Islet precursor cell (in vitro differentiated cells): ENCODE measurements around the gene IBA57.

Experiments
- DNase-seq: peaks from one replicate; pipeline ENCODE4 v3.0.0-alpha.2; 2018

IBA57 gene

DNA sequence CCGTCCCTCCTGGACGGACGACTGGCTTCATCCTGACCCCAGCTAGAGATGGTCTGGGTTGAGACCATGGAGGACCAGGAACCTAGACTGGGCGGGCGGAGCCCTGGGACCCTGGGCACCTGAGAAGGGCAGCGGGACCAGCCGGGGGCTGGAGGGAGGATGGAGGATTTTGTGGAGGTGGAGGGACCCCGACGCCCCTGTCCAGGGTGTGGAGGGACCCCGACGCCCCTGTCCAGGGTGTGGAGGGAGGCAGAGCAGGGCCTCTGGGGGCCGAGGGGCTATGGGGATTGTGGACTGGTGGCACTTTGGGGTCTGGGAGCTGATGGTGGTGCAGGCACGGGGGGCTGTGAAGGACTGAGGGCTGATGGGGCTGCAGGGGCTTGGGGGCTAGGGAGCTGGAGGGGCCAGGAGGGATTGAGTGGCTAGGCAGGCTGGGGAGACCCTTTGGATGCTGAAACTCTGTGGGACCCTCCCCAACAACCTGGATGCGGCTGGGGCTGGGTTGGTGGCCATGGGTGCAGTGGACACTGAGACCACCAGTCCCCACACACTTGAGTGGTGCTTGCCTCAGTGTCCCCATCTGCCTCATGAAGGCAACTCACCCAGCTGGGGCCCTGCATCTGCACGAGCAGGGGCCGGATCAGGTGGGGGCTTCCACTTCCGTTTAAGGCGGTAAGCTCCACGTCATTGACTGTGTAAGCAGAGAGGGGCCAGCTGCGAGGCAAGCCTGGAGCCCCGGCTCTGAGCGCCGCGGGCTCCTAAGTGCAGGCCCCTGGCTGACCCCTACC is 8.5 kb upstream of the IBA57 start:
- DNase-seq: no peak

DNA sequence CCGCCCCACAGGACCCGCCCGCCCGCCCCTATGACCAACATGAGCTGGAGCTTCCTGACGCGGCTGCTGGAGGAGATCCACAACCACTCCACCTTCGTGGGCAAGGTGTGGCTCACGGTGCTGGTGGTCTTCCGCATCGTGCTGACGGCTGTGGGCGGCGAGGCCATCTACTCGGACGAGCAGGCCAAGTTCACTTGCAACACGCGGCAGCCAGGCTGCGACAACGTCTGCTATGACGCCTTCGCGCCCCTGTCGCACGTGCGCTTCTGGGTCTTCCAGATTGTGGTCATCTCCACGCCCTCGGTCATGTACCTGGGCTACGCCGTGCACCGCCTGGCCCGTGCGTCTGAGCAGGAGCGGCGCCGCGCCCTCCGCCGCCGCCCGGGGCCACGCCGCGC is 7.9 kb upstream of the IBA57 start:
- DNase-seq: no peak

DNA sequence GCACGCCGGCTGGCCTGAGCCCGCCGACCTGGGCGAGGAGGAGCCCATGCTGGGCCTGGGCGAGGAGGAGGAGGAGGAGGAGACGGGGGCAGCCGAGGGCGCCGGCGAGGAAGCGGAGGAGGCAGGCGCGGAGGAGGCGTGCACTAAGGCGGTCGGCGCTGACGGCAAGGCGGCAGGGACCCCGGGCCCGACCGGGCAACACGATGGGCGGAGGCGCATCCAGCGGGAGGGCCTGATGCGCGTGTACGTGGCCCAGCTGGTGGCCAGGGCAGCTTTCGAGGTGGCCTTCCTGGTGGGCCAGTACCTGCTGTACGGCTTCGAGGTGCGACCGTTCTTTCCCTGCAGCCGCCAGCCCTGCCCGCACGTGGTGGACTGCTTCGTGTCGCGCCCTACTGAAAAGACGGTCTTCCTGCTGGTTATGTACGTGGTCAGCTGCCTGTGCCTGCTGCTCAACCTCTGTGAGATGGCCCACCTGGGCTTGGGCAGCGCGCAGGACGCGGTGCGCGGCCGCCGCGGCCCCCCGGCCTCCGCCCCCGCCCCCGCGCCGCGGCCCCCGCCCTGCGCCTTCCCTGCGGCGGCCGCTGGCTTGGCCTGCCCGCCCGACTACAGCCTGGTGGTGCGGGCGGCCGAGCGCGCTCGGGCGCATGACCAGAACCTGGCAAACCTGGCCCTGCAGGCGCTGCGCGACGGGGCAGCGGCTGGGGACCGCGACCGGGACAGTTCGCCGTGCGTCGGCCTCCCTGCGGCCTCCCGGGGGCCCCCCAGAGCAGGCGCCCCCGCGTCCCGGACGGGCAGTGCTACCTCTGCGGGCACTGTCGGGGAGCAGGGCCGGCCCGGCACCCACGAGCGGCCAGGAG is 7.2 kb upstream of the IBA57 start:
- DNase-seq: no peak

DNA sequence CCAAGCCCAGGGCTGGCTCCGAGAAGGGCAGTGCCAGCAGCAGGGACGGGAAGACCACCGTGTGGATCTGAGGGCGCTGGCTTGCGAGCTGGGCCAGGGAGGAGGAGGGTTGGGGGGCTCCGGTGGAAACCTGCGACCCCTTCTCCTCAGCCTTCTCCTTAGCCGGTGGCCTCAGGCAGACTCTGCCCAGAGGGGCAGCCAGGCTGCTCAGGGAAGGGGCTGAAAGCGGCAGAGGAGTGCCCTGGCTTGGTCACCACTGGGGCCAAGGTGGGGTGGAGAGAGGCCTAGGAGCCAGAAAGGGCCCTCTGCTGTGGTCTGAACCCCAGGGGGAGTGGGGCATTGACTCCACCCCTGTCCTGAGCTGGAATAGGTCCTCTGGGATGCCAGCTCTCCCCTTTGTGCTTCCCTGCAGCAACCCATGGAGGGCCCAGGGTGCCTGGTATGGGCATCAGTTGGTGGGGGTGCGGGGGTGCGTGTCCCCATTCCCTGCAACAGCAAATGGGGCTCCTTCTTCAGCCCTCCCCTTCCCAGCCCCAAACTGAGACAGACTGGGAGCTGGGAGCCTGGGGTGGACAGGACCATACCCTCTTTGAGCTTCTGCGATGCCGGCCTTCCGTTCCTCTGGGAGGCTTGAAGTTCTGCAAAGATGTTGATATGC is 6.5 kb upstream of the IBA57 start:
- DNase-seq: no peak

DNA sequence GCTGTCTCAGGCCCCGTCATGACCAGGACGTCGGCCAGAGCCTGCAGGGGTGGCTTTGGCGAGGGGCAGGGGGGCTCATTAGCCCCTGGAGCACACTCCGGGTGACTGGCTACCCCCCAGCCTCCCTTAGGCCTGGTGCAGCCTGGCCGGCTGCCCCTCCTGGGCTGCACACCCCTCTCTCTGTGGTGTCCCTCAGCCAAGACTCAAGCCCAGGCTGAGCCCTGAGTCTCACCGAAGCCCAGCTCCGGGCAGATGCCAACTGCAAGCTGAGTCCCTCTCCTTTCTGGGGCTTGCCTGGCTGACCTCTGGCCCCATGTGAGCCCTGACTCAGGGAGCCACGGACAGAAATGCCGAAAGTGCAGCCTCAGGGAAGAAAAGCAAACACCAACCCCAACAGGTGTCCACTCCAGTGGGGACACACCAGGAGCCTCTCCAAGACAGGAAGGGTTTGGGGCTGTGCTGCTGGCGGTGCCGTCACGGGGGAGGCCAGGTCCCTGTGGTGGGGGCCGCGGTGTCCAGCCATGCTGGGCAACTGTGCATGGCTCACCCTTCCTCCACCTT is 5.3 kb upstream of the IBA57 start:
- DNase-seq: no peak

DNA sequence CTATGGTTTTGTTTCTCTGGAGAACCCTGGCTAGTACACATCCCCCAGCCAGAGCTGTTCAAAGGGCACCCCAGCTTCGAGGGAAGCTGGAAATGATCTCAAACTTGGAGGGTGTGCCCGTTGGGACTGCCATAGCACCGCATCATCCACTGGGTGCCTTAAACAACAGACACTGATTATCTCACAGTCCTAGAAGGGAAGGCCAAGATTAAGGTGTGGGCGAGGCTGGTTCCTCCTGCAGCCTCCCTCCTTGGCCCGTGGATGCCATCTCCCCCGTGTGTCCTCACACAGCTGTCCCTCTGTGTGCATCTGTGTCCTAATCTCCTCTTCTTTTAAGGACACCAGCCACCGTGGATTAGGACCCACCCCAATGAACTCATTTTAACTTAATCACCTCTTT is 4.2 kb upstream of the IBA57 start:
- DNase-seq: no peak

DNA sequence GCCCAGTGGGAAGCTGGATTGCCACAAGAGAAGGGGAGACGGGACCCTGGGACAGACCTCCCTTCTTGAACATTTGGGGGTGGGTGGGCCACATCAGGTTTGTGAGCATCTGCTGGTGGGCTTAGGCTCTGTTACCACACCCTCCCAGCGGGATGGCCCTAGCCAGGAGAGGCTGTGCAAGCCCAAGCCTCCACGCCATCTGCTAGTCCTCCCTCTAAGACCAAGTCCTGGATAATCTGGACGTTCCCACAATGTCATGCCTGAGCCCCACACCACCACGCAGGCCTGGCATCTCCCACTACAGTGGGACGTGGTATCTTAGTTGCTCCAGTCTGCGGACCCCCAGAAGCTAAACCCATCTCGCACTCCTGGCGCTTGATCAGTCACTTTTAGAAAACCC is 3.7 kb upstream of the IBA57 start:
- DNase-seq: no peak

DNA sequence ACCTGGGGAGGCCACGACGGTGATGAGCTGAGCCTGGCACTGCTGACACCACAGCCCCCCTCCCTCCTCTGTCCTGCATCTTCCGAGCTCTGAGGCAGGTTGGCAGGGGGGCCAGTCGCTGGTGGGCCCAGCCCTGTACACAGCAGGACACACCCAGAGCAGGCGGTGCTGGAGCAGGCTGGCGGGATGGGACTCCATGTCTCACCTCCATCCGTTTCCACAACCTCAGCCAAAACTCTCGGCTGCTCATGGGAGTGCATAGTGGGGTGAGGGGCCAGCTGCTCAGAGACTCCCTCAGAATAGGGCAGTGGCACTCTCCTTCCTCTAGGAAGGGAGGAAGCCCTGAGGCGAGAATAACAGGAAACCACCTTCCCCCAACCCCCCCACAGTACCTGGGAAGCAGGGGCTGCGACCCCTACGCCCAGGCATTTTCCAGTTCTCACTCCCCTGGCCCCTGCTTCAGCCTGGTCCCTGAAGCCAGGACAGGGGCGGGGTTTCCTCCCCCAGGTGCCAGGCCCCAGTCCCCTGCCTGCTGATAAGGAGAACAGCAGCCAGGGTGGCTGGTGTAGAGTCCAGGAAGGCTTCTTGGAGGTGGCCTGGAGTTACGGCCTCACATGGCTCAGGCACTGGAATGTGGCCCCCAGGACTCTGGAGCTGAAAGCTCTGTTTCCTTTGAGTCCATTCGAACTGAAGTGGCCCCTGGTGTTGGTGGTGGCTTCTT is 3.2 kb upstream of the IBA57 start:
- DNase-seq: peak; percentile 77

DNA sequence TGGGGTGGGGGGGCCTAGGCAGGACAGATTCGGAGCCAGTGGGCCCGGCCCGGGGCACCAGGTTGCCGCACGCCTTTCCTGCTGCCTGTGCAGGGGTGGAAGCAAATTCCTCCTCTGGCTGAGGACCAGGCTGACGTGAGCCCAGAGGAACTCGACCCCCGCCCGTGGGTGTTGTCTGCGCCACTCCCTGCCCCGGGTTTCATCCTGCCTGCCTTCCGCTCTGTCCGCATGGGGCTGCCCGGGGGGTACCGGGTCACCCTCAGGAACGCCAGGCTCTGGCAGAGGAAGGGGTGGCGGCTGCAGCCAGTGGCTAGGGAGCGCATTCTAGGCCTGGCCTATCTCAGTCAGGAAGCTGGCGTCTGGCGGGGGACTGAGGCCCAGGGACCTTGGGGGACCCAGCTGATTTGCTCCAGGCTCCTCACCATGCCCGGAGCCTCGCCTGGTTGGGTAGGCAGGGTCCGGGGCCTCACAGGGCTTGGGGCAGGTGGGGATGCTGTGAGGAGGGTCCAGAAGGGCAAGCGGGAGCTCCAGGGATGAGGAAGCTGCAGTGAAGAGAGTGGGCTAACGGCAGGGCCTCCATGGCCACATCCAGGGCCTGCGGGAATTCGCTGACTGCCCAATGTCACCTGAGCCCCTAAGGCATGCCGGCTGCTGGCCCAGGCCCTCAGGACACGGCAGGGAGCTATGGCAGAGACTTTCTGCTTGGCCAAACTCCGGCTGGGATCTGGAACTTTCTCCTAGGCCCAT is 2.4 kb upstream of the IBA57 start:
- peak; percentile 75 for DNase-seq

DNA sequence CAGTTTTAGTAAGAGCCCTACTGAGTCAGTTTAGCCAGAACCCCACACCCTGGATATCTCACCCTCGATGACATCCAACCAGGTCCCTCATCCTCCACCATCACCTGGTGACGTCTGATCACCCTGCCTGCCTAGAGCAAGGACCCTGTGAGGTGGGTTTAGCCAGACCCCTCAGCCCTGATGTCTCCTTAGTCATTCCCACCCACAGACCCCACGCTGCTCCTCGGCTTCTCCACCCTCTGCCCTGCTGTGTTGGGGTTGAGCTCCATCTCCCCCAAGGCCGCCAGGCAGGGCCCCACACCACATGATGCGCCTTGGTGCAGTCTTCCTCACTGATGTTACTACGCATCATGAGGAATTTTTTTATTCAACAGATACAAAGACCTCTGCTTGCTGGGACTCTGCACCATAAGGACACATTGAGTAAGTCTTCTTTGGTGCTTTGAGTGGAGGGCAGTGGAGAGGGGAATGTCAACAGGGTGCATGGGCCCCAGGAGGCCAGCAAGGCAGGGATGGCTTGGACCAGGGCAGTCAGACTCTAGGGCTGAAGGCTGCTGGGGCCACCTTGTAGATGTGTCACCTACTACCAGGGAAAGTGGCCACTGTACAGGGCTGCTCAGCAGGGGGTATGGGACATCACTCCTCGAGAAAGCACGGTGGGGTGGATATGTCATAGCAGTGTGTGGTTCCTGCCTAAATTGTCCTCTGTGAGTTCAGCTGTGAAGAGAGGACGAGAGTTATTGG is 1.7 kb upstream of the IBA57 start:
- DNase-seq: no peak

DNA sequence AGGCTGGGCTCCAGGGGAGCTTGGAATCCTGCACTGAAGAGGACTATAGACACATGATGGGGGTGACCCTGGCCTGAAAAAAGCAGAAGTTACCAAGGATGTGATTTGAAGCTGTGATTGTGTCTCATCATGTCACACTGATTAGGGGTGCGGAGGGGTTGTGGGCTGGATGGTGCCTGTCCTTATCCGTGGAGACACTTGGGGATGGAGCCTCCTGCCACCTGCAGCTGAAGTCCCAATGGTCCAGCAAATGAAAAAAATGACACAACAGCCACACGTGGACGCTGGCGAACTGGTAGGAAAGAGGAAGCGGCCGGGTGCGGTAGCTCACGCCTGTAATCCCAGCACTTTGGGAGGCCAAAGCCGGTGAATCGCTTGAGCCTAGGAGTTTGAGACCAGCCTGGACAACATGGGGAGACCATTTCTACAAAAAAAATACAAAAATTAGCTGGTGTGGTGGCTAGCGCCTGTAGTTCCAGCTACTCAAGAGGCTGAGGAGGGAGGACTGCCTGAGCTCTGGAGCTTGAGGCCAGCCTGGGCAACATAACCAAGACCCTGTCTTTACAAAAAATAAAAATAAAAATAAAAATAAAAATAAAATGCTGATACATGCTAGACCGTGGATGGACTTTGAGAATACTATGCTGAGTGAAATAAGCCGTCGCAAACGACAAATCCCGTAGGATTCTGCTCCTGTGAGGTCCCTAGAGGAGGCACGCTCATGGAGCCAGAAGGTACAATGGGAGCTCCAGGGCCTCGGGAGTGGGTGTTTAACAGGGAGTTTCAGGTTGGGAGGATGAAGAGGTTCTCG is 838 bp upstream of the IBA57 start:
- no peak for DNase-seq

DNA sequence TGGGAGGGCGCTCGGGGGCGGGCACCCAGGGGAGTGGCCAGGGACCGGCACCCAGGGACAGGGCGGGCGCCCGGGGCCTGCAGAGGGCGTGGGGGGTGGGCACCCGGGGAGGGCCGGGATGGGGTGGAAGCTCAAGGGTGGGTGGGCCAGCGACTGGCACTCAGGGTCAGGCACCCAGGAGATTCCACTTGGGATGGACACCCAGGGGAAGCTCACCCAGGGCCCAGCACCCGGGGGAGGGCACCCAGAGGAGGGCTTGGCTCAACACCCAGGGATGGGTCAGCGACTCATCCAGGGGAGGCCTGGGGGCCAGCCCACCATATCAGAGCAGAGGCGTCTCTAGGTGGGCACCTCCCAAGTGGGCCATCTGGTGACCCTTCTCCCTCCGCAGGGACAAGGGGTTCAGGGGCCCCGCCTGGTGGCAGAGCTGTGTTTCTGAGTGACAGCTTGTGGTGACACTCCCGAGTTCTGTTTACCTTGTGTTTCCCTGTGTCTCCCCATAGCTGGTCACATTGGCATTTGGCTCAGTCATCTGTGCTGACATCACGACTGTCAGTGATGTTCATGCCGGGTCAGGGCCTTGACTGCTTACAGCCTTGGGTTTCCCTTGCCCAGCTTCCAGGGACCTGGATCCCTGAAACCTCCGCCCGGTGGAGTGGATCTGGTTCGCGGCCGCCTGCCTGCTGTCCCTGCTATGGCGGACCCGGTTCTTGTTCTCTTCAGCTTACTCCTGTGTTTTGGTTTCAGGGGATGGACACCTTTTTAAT is 749 bp downstream of the IBA57 start:
- peak; percentile 80 for DNase-seq

DNA sequence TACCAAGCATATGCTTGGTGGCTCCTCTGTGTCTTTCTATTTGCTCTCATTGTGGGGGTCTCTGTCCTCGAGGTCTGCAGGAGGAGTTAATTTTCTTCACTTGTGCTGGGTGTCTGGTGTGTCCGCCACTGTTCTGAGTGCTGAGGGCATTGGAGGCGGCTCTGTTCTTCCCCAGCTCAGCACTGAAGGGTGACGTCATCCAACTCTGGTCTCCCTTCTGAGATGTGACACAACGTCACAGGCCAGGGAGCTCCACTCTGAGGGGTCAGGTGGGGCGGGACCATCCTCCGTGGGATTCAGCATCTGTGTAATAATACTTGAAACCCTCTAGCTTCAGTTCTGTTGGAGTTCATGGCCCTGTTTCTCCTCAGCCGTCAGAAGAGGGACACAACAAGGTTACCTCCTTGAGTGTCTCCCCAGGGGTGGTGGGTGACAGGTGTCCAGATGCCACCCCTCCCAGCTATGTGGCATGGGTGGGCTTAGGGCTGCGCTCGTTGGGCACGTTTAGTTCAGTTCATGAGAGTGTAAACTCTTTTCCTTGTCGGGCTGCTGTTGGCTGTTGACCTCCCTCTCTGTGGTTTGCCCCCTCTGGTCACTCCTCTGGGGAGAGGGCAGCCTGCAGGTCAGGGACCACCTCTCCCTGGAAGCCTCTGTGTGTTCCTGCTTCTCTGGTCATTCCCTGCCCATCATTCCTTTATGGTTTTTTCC is 3.1 kb downstream of the IBA57 start:
- DNase-seq: no peak

DNA sequence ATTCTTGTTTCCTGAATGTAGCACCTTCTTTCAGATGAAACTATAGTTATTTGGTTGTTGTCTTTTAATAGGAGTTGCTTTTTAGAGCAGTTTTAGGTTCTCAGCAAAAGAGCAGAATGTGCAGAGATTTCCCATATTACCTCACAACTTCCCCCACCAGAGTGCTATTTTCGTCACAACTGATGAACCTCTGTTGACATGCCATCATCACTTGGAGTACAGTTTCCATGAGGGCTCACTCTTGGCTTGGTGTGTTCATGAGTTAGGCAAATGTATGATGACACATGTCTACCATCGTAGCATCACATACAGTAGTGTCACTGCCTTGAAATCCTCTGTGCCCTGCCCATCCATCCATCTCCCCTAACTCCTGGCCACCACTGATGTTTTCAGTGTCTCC is 3.7 kb downstream of the IBA57 start:
- no peak for DNase-seq

DNA sequence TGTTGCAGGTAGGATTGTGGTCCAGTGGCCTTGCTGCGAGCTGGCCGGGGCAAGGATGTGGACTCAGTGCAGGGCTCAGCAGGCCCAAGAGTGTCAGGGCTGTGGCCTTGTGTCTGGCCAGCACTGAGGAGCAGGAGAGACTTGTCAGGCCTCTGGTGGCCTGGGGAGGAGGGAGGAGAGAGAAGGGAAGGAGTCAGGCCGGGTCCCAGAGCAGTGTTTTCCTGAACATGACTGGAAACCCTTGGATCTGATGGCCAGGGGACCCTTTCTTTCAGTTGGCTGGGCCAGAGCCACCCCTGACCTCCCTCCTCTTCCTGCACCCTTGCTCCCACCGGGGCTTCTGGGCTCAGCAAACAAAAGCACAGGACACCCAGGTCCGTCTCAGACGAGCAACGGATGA is 5.1 kb downstream of the IBA57 start:
- peak; percentile 45 for DNase-seq

DNA sequence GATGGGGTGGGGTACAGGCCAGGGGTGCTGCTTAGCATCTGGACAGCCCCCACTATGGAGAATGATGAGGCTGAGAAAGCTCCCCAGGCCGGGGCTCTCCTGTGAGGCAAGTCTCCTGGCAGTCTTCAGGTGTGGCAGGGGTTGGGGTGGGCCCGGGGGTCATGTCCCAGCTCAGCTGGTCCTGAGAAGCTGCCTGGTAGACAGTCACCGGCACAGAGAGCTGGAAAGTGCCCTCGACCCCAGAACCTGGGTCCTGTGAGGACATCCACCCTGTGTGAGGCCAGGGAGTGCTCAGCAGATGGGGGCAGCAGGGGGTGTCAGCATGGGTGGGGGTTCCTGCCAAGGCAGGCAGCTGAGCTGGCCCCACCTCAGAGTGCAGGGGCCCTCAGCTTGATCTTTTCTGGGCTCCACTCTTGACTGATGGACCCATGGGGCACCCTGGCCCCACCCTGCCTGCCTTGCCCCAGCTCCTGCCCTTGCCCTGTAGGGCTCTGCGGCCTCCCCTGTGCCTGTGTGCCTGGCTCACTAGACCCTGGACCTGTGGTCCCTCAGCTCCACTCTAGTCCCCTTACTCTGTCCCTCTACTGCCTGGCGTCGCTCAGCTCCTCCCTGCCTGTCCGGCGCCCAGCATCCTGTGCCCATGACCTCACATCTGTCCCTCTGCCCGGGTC is 5.8 kb downstream of the IBA57 start:
- DNase-seq: peak; percentile 47

DNA sequence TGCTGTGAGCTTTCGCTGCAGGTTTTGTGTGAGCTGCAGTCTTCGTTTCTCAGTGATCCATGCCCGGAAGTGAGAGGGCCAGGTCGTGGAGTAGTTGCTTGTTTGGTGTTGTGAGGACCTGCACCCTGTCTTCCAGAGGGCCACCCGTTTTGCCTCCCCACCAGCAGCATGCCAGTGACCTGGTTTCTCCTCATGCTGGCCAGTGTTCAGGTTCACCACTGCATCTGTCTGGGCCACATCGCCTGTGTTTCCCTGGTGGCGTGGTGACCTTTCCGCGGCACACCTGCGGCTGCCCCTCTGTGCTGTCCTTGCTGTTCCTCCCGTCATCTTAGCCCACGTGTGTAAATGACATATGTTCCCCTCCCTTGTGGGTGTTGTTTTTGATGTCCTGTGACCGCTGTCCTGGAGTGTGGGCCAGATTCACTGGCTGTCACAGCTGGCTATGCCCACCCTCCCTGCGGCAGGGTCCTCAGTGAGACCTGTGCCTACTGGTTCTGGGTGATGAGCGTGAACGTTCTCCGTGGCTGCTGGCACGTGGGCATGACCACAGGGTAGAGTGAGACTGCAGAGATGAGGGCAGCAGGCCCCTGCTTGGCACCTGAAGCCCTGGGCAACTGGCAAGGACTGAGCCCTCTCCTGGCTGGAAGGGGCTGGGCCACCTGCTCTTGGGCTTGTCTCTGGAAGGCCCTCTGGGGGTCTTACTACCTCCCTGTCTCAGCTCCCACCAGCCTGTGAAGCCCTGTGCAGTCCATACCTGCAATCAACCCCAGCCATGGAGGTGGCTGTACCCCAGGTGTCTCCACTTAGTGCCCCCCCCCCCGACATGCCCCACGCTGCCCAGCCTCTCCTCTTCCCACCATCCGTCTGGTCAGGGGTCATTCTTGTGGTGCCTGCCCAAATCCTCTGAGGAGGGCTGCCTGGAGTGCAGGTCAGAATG is 7.3 kb downstream of the IBA57 start:
- peak; percentile 44 for DNase-seq
